Esophagus squamous epithelium (tissue), 4 donors: ENCODE results near the gene XCR1.

Experiments
- CTCF ChIP-seq, 6 experiments: fragments of 450-650 bp in 4 of 6; fragments of 200-600 bp in 2 of 6; sonication (generic) in 2 of 6; IDR thresholded peaks; one replicate each; pipeline ENCODE4 v1.5.1; 2016 to 2019; ENCODE audit warnings: antibody characterized with exemption in 6 of 6, mild to moderate bottlenecking in 4 of 6, moderate library complexity in 4 of 6
- POLR2A ChIP-seq, 4 donors: fragments of 450-650 bp; IDR thresholded peaks; one replicate each; pipeline ENCODE4 v1.6.1; 2017; ENCODE audit warnings: antibody characterized with exemption in 4 of 4, mild to moderate bottlenecking in 4 of 4, moderate library complexity in 3 of 4

- TF ChIP-seq POLR2A (IDR thresholded peaks at IDR 0.05), result no peak
- no peak for TF ChIP-seq CTCF (IDR thresholded peaks at IDR 0.05)
Measured at GRCh38 chr3:45968706-45969105, 58.6 kb downstream of the XCR1 start.
